ENCODE measurements around the gene ANKRD30B.
"Not testable (repeated sequence)": the region's sequence is repeated elsewhere in the genome, so short reads cannot be mapped to it uniquely, and the experiment has no call there.

- TF ChIP-seq, protein P1, sequence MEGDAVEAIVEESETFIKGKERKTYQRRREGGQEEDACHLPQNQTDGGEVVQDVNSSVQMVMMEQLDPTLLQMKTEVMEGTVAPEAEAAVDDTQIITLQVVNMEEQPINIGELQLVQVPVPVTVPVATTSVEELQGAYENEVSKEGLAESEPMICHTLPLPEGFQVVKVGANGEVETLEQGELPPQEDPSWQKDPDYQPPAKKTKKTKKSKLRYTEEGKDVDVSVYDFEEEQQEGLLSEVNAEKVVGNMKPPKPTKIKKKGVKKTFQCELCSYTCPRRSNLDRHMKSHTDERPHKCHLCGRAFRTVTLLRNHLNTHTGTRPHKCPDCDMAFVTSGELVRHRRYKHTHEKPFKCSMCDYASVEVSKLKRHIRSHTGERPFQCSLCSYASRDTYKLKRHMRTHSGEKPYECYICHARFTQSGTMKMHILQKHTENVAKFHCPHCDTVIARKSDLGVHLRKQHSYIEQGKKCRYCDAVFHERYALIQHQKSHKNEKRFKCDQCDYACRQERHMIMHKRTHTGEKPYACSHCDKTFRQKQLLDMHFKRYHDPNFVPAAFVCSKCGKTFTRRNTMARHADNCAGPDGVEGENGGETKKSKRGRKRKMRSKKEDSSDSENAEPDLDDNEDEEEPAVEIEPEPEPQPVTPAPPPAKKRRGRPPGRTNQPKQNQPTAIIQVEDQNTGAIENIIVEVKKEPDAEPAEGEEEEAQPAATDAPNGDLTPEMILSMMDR (IDR thresholded peaks at IDR 0.05; ENCODE audit: poor library complexity): not testable (repeated sequence)
- not testable (repeated sequence) for TF ChIP-seq EZH2 (IDR thresholded peaks at IDR 0.05; ENCODE audit: borderline replicate concordance)
These were observed 38.2 kb upstream of the ANKRD30B start for GRCh38 chr18:14709761-14710160.

Data from hepatocyte (in vitro differentiated cells).